ENCODE results near the gene GOT1.

GRCh38 chr10:99429517-99430095 lies 818 bp downstream of the GOT1 start:
- TF ChIP-seq, protein P1, sequence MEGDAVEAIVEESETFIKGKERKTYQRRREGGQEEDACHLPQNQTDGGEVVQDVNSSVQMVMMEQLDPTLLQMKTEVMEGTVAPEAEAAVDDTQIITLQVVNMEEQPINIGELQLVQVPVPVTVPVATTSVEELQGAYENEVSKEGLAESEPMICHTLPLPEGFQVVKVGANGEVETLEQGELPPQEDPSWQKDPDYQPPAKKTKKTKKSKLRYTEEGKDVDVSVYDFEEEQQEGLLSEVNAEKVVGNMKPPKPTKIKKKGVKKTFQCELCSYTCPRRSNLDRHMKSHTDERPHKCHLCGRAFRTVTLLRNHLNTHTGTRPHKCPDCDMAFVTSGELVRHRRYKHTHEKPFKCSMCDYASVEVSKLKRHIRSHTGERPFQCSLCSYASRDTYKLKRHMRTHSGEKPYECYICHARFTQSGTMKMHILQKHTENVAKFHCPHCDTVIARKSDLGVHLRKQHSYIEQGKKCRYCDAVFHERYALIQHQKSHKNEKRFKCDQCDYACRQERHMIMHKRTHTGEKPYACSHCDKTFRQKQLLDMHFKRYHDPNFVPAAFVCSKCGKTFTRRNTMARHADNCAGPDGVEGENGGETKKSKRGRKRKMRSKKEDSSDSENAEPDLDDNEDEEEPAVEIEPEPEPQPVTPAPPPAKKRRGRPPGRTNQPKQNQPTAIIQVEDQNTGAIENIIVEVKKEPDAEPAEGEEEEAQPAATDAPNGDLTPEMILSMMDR (conservative IDR thresholded peaks at IDR 0.05; ENCODE audit: low read depth in 2 of 2): no peak
- TF ChIP-seq EZH2 (IDR thresholded peaks at IDR 0.05; ENCODE audit: low read depth, unreplicated experiment) (no peak), JUNB (IDR thresholded peaks at IDR 0.05; ENCODE audit: unreplicated experiment) (no peak), ZNF331 (CRISPR knock-in tag; IDR thresholded peaks at IDR 0.05; ENCODE audit: low read depth) (no peak), POLR2AphosphoS5 (IDR thresholded peaks at IDR 0.05; ENCODE audit: low read depth) (no peak), EZH2phosphoT487 (IDR thresholded peaks at IDR 0.05; ENCODE audit: unreplicated experiment) (no peak), CREB1 (CRISPR knock-in tag; IDR thresholded peaks at IDR 0.05; ENCODE audit: low read depth) (no peak), STAT1 (IDR thresholded peaks at IDR 0.05; ENCODE audit: unreplicated experiment) (no peak), NANOG (IDR thresholded peaks at IDR 0.05; ENCODE audit: borderline replicate concordance) (no peak), ZNF462 (CRISPR knock-in tag; IDR thresholded peaks at IDR 0.05) (no peak), ZNF114 (CRISPR knock-in tag; IDR thresholded peaks at IDR 0.05) (no peak)
- TF ChIP-seq, protein P2, sequence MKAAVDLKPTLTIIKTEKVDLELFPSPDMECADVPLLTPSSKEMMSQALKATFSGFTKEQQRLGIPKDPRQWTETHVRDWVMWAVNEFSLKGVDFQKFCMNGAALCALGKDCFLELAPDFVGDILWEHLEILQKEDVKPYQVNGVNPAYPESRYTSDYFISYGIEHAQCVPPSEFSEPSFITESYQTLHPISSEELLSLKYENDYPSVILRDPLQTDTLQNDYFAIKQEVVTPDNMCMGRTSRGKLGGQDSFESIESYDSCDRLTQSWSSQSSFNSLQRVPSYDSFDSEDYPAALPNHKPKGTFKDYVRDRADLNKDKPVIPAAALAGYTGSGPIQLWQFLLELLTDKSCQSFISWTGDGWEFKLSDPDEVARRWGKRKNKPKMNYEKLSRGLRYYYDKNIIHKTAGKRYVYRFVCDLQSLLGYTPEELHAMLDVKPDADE (IDR thresholded peaks at IDR 0.05): no peak
- TF ChIP-seq, protein P3, sequence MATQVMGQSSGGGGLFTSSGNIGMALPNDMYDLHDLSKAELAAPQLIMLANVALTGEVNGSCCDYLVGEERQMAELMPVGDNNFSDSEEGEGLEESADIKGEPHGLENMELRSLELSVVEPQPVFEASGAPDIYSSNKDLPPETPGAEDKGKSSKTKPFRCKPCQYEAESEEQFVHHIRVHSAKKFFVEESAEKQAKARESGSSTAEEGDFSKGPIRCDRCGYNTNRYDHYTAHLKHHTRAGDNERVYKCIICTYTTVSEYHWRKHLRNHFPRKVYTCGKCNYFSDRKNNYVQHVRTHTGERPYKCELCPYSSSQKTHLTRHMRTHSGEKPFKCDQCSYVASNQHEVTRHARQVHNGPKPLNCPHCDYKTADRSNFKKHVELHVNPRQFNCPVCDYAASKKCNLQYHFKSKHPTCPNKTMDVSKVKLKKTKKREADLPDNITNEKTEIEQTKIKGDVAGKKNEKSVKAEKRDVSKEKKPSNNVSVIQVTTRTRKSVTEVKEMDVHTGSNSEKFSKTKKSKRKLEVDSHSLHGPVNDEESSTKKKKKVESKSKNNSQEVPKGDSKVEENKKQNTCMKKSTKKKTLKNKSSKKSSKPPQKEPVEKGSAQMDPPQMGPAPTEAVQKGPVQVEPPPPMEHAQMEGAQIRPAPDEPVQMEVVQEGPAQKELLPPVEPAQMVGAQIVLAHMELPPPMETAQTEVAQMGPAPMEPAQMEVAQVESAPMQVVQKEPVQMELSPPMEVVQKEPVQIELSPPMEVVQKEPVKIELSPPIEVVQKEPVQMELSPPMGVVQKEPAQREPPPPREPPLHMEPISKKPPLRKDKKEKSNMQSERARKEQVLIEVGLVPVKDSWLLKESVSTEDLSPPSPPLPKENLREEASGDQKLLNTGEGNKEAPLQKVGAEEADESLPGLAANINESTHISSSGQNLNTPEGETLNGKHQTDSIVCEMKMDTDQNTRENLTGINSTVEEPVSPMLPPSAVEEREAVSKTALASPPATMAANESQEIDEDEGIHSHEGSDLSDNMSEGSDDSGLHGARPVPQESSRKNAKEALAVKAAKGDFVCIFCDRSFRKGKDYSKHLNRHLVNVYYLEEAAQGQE (IDR thresholded peaks at IDR 0.05; ENCODE audit: unreplicated experiment): peak; percentile 51
